GM18526 (cell line): ENCODE results near the gene TOMM22.

Experiments
- POLR2A ChIP-seq: IDR thresholded peaks from 3 replicates; pipeline ENCODE4 v1.6.1; 2011; ENCODE audit not compliant: insufficient read length; ENCODE audit errors: extremely low read depth

TOMM22 gene

DNA sequence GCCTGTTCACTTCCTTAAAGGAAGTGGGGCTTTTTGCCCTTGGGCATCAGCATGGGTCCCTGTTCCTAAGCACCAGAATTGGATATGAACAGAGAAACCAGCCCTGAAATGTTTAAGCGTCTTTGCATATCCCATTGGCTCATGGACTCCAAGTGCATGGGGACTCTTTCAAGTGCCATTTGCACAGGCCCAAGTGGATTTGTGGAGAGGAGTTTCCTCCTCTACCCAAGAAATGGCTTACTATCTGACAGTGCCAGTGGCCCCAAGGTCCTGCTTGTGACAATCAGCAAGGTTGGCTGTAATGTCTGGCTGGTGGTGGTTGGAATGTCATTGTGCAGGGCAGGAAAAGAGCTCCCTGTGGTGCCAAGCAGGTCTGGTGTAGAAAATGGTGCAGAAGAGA, 4.0 kb downstream of the TOMM22 start:
- TF ChIP-seq POLR2A: no peak

DNA sequence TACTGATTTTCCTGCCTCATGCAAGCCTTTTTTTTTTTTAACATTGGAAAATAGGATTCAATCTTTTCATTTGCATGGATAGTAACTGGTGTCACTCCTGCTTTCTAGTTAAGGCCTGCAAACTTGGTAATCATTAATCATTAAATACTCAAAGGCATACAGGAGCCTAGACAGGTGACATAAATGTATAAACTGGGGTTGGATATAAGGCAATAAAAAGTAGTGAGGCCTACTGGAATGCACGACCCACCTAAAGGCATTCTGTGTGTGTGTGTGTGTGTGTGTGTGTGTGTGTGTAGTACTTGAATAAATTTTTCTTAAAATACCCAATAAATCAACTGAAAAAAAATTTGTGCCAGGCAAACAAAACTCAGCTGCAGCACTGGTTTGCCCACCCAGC, 7.9 kb downstream of the TOMM22 start:
- no peak for TF ChIP-seq POLR2A

DNA sequence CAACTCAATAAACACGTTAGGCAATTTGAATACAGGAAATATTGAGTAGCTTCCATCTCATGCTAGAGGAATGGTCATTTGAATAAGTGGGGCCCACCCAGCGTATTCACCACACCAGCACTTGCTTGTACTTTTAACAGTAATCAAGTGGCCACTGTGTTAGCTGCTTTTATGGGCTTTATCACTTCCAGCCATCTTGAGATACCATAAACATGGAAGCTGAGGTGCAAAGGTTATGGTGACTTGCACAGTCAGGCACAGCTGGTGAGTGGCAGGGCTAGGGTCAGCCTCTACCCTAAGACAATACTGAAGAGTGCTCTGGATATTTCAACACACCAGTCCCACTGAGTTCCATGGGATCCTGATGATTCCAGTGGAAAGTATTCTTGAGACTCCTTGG, 12.3 kb downstream of the TOMM22 start:
- no peak for TF ChIP-seq POLR2A

DNA sequence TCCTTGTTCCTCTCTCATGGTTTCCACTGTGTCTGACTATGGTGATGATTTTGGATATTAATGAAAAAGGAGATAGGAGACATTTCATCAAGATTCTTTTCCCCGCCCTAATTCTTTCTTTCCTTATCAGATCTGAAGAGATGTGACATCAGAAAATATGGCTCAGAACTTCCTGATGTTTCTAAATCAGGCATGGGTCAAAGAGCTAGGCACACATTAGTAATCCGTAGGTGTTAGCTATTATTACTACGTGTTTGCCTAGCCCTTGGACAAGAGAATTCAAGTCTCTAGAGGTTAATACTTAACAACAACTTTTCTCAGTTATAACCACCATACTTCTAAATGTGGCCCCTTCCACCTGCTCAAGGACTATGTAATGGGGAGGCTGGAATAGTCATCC, 13.2 kb downstream of the TOMM22 start:
- TF ChIP-seq POLR2A: no peak

- TF ChIP-seq POLR2A: no peak
Observed at GRCh38 chr22:38696606-38697424, 15.1 kb downstream of the TOMM22 start.

- no peak for TF ChIP-seq POLR2A
Observed at GRCh38 chr22:38697425-38698089, 15.8 kb downstream of the TOMM22 start.

DNA sequence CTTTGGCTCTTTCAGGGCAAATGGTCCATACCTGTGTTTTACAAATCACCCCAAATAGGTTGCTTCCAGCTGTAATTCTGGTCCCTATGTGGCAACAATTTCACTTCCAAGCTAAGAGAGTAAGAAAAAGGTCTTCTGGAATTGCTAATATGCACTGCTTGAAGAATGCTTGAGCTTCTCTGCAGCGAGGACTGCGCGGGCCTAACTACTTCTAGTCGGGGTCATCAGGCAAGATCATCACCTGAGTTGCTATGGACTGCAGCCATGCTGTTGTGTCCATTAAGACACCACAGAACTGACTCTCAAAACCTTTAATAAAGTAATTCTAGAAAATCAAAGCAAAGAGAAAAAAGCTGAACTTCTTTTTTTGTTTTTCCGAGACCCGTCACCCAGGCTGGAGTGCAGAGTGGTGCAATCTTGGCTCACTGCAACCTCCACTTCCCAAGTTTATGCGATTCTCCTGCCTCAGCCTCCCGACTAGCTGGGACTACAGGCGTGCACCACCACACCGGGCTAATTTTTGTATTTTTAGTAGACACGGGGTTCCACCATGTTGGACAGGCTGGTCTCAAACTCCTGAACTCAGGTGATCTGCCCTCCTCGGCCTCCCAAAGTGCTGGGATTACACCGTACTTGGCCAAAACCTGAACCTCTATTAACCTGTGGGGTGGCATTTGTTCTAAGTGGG, 16.8 kb downstream of the TOMM22 start:
- TF ChIP-seq POLR2A: no peak

DNA sequence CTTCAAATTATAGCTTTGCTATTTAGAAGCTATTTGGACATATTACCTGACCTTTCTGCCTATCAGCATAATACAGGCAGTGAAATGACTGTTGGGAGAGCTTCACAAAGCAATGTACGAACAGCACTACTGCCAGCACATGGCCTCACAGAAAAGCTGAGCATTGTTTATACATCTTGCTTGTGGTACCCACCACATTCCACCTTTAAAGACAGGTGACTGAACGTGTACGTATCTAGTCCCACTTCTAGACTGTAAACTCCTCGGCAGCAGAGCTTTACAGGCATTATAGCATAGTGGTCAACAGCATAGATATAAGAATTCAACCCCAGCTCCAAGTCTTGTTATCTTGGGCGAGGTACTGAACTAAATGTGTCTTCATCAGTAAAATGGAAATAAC, 17.4 kb downstream of the TOMM22 start:
- no peak for TF ChIP-seq POLR2A

GRCh38 chr22:38699784-38700183, 18.0 kb downstream of the TOMM22 start:
- no peak for TF ChIP-seq POLR2A

GRCh38 chr22:38700270-38700788, 18.6 kb downstream of the TOMM22 start:
- no peak for TF ChIP-seq POLR2A

- peak; percentile 71 for TF ChIP-seq POLR2A
Observed at GRCh38 chr22:38700789-38701628, 19.3 kb downstream of the TOMM22 start, which contains the start of gene JOSD1. TSS of gene JOSD1 (minus strand) at chr22:38700943. CDS start at chr22:38699987, 956 bp downstream.

DNA sequence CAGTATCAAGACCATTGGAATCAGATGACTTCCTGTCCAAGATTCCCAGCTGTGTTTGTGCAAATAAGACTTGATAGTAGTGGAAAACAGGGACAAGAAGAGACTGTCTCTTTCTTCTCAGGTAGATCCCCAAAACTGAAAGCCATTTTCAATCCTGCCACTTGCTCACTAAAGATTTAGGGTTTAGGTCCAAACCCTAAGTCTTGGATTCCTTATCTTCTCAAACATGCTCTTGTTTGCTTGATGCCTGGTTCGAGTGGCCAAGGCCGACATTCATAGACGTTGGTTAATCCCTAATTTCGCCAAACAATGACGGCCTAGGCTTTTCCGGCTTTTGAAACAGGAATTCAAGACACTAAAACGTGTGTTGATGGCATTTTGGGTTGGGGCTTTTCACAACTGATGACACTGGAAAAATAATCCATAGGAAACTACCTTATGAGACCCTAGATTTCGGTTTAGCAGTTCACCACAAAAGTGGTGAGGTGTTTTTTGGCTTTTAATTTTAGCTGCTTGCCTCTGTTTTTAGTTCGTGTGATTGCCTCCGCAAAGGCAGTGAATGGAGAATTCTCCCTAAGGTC, 23.0 kb downstream of the TOMM22 start:
- TF ChIP-seq POLR2A: no peak

- TF ChIP-seq POLR2A: peak; percentile 95
Observed at GRCh38 chr22:38705235-38706100, 23.7 kb downstream of the TOMM22 start, which contains the start of gene GTPBP1. TSS of gene GTPBP1 (plus strand) at chr22:38705944. CDS start at chr22:38705956, 12 bp downstream.
